ENCODE measurements around the gene SLC41A1.

The SLC41A1 gene

GRCh38 chr1:205817988-205818387 lies 5.0 kb upstream of the SLC41A1 start:
- no peak for DNase-seq

DNA sequence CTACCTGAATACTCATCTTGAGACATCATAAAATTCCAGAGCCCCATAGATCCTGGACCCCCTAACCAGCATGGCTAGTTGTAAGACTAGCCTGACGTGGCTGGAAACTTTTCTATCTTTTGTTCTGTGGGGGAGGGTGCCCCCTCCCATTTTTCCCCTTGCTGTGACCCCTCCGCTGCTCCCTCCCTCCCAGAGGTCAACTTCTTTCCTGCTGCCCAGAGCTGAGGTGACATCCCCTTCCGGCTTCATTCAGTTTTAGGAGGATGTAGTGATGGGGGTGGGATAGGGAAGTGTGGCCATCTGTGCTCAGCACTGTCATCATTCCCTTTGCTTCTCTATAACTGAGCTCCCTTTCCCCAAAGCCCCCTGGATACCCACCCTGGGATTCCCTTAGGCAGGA lies 4.4 kb upstream of the SLC41A1 start:
- DNase-seq: no peak

DNA sequence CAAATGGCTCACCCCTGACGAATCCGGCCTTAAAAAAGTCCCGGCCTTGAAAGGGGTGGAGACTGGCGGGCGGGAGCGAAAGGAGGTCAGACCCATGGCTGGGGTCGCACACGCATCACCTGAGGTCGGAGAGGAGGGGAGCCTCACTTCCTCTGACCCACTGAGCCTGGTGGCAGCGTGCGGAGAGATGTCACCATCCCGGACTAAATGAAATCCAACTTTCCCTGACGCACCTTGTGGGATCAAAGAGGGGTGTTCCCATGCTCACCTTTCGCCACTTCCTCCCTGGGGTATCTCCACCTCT lies 709 bp upstream of the SLC41A1 start:
- DNase-seq: no peak

DNA sequence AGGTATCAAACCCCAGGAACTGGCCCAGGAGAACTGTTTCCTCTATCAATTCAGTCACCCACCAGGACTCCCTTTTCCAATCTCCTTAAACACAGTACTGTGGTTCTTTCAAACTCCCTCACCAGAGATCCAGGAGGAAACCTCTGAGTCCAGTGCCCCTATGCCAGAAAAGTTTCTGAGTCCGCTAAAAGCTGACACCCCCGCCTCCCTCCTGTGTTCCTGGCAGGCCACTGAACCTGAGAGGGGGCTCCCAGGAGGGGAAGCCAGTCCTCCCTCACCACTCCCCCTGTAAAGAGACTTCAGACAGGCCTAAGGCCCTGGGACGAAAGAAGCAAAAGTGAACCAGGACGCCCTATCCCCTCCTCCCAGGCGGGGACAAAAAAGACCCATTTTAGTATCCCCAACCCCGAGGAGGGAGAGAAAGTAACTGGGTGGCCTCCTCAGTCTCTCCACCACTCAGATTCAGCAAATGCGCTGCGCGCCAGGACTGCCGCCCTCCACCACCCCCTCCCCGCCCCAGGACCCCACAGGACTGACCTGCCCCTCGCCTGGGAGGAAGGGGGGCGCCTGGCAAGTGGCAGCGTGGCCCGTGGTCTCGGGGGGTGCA lies 624 bp downstream of the SLC41A1 start:
- no peak for DNase-seq

DNA sequence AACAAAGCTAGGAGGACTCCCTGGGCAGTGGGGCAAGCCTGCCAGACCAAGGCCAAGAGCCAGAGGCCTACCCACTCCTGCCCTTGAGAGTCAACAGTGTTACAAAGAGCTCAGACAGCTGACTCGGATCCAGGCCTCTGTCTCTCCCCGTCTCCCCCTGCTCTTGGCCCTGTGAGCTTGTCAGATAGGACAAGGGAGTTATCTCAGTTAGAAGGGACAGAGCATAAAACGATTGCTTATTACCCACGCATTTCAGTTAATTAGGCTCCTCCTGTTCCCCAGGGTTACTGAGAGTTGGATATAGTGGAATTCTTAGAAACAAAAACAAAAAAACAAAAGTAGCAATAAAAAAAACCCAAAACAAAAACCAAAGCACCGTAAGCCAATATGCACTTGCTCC lies 1.3 kb downstream of the SLC41A1 start:
- DNase-seq: no peak

DNA sequence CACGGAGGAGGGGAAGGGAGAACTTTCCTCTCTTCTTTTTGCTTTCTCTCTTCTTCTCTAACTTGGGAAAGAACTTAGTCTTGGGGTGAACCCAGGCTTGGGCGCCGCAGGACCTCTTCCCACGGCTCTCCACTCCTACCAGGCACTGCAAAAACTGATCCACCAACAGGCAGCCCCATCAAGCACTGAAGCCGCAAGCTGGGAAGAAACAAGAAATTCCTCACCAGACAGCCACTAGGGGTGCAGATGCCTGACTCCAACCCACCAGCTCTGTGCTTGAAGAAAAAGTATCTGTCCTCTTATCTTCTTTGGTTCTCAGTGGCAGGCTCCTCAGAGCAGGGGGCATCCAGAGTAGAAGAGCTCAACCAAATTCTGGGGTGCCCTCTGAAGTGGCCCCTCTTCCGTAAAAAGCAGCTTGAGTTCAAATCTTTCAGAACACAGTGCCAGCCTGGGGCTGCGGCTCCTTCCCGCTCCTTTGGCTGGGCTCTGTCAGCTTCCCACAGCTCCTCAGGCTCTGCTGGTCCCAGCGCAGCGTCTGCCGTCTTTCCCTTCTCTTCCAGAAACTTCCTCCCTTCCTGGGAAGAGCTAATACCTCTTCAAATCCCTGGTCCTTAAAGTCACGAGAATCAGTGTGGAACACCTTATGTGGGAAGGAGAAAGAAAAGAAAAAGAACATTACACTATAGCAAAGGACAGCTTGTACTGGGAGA lies 2.4 kb downstream of the SLC41A1 start:
- no peak for DNase-seq

GRCh38 chr1:205809942-205810345 lies 3.1 kb downstream of the SLC41A1 start:
- DNase-seq: no peak

GRCh38 chr1:205809469-205809868 lies 3.5 kb downstream of the SLC41A1 start:
- DNase-seq: no peak

DNA sequence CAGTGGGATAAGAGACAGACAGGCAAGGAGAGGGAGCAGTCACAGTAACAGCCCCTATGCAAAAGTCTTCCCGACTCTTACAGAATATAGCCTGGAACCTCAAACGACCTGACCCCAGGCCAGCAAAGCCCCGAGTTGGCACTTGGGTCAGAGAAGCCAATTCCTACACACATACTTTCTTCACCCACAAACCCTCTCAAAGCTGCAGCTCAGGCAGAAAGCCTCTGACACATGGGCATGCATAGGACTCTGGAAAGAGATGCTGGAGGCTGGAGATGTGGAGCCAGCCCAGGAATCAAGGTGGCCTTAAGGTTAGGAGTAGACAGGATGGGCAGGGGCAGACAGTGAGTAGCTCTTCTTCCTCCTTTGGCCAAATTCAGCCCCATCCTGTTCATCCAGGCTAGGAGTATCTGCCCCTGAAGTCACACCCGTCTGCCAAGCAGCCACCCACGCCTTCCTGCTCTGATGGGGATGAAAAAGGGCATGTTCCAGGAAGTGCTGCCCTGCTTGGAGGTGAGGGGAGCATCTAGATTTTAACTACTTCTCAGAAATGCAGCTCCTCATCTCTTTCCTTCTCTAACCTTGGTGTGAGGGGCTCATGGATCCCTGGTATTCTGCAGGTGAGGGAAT lies 7.8 kb downstream of the SLC41A1 start:
- no peak for DNase-seq

DNA sequence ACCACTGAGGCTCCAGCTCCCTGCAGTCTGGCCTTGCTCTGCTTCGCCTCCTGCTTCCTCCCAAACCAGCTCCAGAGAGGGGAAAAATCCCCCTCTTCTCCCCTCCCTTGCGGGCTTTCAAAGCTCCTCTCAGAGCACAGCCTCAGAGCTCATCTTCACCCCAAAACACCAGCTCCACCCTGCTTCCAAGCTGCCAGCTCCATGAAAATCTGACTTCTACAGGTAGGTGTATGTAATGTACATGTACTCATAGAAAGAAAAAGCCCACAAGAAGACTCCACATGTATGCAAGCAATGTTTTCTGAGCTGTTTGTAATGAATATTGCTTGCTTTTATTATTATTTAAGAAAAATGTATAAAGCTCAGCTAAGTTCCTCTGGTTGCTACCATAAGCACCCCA lies 8.4 kb downstream of the SLC41A1 start:
- DNase-seq: no peak

GRCh38 chr1:205803986-205804385 lies 9.0 kb downstream of the SLC41A1 start:
- DNase-seq: no peak

- no peak for DNase-seq
Measured at GRCh38 chr1:205802060-205802459, 10.9 kb downstream of the SLC41A1 start.

DNA sequence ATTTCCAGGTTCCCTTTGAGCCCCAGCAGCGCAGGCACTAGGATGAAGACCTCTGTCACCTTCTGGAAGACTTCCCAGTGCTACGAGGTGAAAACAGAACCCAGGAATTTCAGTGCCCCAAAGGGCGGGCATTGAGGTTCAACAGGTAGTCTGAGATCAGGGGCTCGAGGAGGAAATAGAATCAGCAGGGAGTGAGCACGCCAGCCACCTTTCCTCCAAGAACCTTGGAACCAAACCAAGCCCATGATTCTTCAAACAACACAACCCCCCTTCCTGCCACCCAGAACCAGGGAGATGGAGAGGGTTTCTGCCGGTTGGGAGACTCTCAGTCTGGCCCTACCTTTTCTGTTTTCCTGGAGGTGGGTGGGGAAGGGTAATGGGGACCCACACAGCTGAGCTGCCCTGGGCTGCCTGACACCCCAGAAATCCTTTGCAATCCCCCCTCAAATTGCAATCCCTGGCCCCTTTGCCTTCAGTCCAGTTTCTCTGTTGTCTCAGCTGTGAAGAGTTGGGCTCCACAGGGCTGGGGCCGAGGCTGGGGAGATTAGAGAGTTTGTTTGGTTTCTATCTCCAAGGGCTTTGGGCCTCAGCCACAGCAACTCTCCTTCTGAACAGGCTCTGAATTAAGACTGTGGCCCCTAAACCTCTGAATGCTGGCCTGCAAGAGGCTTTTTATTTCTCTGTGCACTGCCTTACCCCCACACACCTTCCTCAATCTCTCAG lies 11.9 kb downstream of the SLC41A1 start:
- DNase-seq: no peak

GRCh38 chr1:205800427-205800826 lies 12.6 kb downstream of the SLC41A1 start:
- no peak for DNase-seq

GRCh38 chr1:205798577-205798976 lies 14.4 kb downstream of the SLC41A1 start:
- DNase-seq: no peak

- DNase-seq: no peak
Measured at GRCh38 chr1:205797168-205797567, 15.8 kb downstream of the SLC41A1 start.

GRCh38 chr1:205794011-205794730 lies 18.8 kb downstream of the SLC41A1 start:
- no peak for DNase-seq

DNA sequence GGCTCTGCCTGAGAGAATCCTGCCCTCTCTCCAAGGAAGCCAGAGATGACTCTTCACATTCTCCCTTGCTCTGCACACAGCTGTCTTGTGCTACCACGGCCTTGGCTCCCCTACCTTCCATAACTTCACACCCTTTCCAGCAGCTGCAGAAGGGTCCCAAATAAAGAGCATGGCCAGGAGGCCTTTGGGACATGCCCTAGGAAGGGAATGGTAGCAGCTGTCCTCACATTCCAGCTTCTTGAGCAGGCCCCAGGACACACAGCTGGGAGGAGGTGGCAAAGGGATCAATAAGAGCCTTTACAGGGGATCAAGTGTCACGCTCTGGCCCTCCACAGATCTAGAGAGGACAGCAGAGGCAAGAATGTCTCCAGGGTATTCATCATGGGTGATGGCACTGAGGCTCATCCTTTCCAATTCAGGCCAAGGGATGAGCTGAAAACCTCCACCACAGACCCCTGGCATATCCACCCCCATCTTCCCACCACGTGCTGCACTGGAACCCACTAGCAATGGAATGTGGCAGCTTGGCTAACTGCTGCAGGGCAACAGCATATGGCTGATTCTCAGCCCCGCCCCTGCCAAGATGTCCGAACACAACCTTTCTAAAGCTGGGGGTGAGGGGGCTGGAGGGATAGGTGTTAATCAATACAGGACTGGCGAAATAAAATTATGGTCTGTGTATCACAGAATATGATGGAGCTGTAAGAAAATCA lies 19.9 kb downstream of the SLC41A1 start:
- DNase-seq: no peak

DNA sequence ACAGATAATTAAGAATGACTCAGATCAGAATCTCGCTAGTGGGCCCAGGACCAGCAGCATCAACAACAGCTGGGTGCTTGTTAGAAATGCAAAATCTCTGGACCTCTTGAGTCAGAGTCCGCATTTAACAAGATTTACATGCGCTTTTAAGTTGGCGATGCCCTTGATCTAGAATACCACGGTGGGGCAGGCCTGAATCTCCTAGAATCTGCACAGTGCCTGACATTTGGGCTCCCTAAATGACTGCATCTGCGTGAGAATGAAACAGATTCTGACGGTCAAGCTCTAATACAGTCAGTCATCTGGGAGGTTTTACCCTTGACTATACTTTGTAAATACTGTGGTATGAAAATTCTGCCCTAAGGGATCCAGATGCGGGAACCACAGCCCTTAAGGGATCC lies 20.5 kb downstream of the SLC41A1 start:
- no peak for DNase-seq

- peak; percentile 11 for DNase-seq
Measured at GRCh38 chr1:205791568-205792180, 21.3 kb downstream of the SLC41A1 start.

DNA sequence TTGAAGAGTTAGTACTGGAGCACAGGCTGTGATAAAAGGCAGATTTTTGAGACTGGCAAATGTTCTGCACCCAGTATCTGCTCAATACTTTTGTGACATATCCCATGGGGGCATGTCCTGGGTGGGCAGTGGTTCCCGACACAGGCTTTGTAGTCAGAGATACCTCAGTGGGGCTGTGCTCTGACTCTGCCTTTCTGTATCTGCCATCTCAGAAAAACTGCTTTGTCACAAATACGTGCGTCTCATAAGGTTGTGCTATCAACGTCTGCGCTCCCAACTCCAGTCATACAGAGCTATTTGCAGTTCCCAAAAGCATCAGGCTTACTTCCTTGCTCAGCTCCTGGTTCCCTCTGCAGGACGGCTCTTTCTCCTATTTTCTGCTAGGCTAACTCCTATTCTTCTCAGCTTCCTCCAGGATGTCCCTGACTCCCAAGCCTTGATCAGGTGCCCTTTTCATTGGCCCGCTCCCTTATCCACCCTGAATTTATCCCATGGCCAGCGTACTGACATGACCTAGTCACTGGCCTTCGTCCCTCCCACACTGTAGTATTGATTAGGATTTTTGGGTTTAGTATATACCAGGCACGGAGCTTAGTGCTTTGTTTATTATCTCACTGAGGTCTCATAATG lies 25.6 kb downstream of the SLC41A1 start:
- DNase-seq: no peak

DNA sequence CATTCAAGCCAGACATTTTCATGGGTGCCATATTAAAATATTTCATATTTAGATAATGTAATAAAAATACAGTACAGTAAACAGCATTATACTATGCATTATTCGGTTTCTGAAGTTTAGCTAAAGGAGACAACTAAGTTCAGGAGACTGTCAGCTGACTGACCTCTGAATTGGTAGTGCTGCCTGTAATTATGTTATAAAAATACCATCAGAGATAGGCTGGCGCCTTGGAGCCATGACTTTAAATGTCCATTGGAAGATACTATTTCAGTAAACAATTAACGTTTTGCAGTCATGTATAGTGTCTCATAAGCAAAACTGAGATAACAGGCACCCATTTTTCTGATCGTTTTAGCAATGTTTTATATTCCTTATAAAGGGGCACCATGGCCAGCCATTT lies 26.4 kb downstream of the SLC41A1 start:
- no peak for DNase-seq
